Measurements from ENCODE around the gene DYSF. TPM values are rescaled to one million over a fixed set of nuclear protein-coding genes. Genes with fewer than 3 reads are reported as not detected.

The DYSF gene
- polyA plus RNA-seq, 1 experiment: 1.3 TPM

GRCh38 chr2:71546777-71547281 is 93.5 kb downstream of the DYSF start:
- peaks cover 10% of the 10 kb centered on the region for H3K27me3 ChIP-seq (ENCODE audit: control insufficient read depth, insufficient read depth, low read length)
- POLR2A ChIA-PET: no interaction called here
- no peak for DNase-seq (ENCODE audit: low read depth)
- TF ChIP-seq CTCF (IDR thresholded peaks at IDR 0.05; ENCODE audit: insufficient read depth, low read depth, low read length): no peak
- CTCF ChIA-PET: interaction anchor here (0.6 to 17.2 kb wide), 20 partner anchors 9 to 1340 kb away, joined by 3 to 285 read pairs (median 5); partner anchors contain the start of genes CYP26B1 and SPR
- no peaks in the 10 kb centered on the region for H3K36me3 ChIP-seq (ENCODE audit: control insufficient read depth, insufficient read depth, low read length)
- no peak overlapping the region for H3K4me3 ChIP-seq (ENCODE audit: low read depth, low read length)

GRCh38 chr2:71547616-71548285 is 94.4 kb downstream of the DYSF start:
- Histone ChIP-seq H3K36me3 (ENCODE audit: control insufficient read depth, insufficient read depth, low read length) (no peaks in the 10 kb centered on the region), H3K27me3 (ENCODE audit: control insufficient read depth, insufficient read depth, low read length) (peaks cover 10% of the 10 kb centered on the region), H3K4me3 (ENCODE audit: low read depth, low read length) (no peak overlapping the region)
- TF ChIP-seq CTCF (IDR thresholded peaks at IDR 0.05; ENCODE audit: insufficient read depth, low read depth, low read length): no peak
- ChIA-PET CTCF (interaction anchor here (0.8 to 17.2 kb wide), 9 partner anchors 12 to 604 kb away, joined by 3 to 285 read pairs (median 5); partner anchors contain the start of gene CYP26B1), POLR2A (no interaction called here)
- no peak for DNase-seq (ENCODE audit: low read depth)

- DNase-seq (ENCODE audit: low read depth): no peak
- CTCF ChIA-PET: interaction anchor here (0.5 to 17.2 kb wide), 15 partner anchors 9 to 1057 kb away, joined by 3 to 285 read pairs (median 4); partner anchors contain the start of gene CYP26B1
- no peak overlapping the region for H3K4me3 ChIP-seq (ENCODE audit: low read depth, low read length)
- peak; percentile 82 for TF ChIP-seq CTCF (IDR thresholded peaks at IDR 0.05; ENCODE audit: insufficient read depth, low read depth, low read length)
- H3K27me3 ChIP-seq (ENCODE audit: control insufficient read depth, insufficient read depth, low read length): peaks cover 10% of the 10 kb centered on the region
- no peaks in the 10 kb centered on the region for H3K36me3 ChIP-seq (ENCODE audit: control insufficient read depth, insufficient read depth, low read length)
- POLR2A ChIA-PET: no interaction called here
Measured at GRCh38 chr2:71548646-71549425, 95.5 kb downstream of the DYSF start.

GRCh38 chr2:71550801-71551630 is 97.7 kb downstream of the DYSF start:
- ChIA-PET CTCF (interaction anchor here (1.0 to 17.2 kb wide), 7 partner anchors 9 to 601 kb away, joined by 3 to 285 read pairs (median 3); partner anchors contain the start of gene CYP26B1), POLR2A (no interaction called here)
- no peak for TF ChIP-seq CTCF (IDR thresholded peaks at IDR 0.05; ENCODE audit: insufficient read depth, low read depth, low read length)
- Histone ChIP-seq H3K36me3 (ENCODE audit: control insufficient read depth, insufficient read depth, low read length) (no peaks in the 10 kb centered on the region), H3K4me3 (ENCODE audit: low read depth, low read length) (no peak overlapping the region), H3K27me3 (ENCODE audit: control insufficient read depth, insufficient read depth, low read length) (peaks cover 5% of the 10 kb centered on the region)
- no peak for DNase-seq (ENCODE audit: low read depth)
